Keratinocyte (primary cell): Measurements from ENCODE around the gene ADCK1.

Experiments used
- EZH2 ChIP-seq: IDR thresholded peaks from one replicate; pipeline ENCODE4 v1.6.1; 2012; ENCODE audit warnings: inconsistent platforms, mild to moderate bottlenecking, low read length, moderate library complexity
- TF ChIP-seq, protein P1 (sequence below), 3 experiments: IDR thresholded peaks in 1 of 3; conservative IDR thresholded peaks in 1 of 3; optimal IDR thresholded peaks in 1 of 3; 2 replicates in 2 of 3; 3 replicates in 1 of 3; pipeline versions ENCODE3 to v1.5.1; 2011; ENCODE audit warnings: low read length in 3 of 3, mild to moderate bottlenecking in 3 of 3, moderate library complexity in 2 of 3, control low read depth in 1 of 3, inconsistent platforms in 1 of 3; ENCODE audit not compliant: insufficient read depth in 2 of 3; ENCODE audit errors: extremely low read depth in 1 of 3

DNA sequence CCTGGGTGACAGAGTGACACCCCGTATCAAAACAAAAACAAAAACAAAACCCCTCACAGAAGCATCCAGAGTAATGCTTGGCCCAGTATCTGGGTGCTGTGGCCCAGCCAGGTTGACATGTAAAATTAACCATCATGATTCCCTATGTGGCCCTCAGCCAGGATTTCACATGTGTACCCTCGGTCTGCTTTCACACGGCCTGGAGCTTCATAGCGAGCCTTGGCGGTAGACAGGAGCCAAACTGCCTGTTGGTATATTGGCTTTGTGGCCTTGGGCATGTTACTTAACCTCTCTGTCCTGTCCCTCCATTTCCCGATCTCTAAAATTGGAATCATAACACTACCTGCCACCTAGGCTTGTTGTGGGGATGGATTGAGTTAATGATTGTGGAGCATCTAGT is 65.5 kb downstream of the ADCK1 start:
- TF ChIP-seq, protein P1, sequence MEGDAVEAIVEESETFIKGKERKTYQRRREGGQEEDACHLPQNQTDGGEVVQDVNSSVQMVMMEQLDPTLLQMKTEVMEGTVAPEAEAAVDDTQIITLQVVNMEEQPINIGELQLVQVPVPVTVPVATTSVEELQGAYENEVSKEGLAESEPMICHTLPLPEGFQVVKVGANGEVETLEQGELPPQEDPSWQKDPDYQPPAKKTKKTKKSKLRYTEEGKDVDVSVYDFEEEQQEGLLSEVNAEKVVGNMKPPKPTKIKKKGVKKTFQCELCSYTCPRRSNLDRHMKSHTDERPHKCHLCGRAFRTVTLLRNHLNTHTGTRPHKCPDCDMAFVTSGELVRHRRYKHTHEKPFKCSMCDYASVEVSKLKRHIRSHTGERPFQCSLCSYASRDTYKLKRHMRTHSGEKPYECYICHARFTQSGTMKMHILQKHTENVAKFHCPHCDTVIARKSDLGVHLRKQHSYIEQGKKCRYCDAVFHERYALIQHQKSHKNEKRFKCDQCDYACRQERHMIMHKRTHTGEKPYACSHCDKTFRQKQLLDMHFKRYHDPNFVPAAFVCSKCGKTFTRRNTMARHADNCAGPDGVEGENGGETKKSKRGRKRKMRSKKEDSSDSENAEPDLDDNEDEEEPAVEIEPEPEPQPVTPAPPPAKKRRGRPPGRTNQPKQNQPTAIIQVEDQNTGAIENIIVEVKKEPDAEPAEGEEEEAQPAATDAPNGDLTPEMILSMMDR (optimal IDR thresholded peaks at IDR 0.05 in 1 of 3, IDR thresholded peaks at IDR 0.05 in 1 of 3, conservative IDR thresholded peaks at IDR 0.05 in 1 of 3; ENCODE audit: extremely low read depth in 1 of 3, insufficient read depth in 2 of 3, low read length in 3 of 3), result no peak
- no peak for TF ChIP-seq EZH2
